HG03045 (cell line): ENCODE data around the gene OGDH.
"Not testable (repeated sequence)": the region's sequence is repeated elsewhere in the genome, so short reads cannot be mapped to it uniquely, and the experiment has no call there.

Experiments
- ATAC-seq: cut with Tn5 transposase; IDR thresholded peaks from one replicate; pipeline ENCODE4 v1.9.1; 2021; ENCODE audit warnings: mild to moderate bottlenecking, moderate library complexity; ENCODE audit not compliant: unreplicated experiment

The OGDH gene

DNA sequence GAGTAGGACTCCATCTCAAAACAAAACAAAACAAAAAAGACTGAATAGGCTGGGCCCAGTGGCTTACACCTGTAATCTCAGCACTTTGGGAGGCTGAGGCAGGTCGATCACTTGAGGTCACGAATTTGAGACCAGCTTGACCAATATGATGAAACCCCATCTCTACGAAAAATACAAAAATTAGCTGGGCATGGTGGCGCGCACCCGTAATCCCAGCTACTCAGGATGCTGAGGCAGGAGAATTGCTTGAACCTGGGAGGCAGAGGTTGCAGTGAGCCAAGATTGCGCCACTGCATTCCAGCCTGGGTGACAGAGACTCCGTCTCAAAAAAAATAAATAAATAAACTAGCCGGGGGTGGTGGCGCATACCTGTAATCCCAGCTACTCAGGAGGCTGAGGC lies 97.0 kb downstream of the OGDH start:
- not testable (repeated sequence) for ATAC-seq

GRCh38 chr7:44703921-44704320 lies 97.5 kb downstream of the OGDH start:
- no peak for ATAC-seq

DNA sequence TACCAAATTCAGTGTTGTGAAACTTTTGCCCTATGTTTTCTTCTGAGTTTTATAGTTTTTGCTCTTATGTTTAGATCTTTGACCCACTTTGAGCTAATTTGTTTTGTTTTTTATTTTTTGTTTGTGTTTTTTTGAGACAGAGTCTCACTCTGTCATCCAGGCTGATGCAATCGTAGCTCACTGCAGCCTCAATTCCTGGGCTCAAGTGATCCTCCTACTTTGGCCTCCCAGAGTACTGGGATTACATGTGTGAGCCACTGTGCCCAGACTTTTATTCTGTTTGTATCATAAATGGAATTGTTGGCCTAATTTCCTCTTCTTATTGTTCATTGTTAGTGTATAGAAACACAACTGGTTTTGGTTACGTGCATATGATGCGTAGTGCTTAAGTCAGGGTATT lies 99.0 kb downstream of the OGDH start:
- ATAC-seq = no peak

DNA sequence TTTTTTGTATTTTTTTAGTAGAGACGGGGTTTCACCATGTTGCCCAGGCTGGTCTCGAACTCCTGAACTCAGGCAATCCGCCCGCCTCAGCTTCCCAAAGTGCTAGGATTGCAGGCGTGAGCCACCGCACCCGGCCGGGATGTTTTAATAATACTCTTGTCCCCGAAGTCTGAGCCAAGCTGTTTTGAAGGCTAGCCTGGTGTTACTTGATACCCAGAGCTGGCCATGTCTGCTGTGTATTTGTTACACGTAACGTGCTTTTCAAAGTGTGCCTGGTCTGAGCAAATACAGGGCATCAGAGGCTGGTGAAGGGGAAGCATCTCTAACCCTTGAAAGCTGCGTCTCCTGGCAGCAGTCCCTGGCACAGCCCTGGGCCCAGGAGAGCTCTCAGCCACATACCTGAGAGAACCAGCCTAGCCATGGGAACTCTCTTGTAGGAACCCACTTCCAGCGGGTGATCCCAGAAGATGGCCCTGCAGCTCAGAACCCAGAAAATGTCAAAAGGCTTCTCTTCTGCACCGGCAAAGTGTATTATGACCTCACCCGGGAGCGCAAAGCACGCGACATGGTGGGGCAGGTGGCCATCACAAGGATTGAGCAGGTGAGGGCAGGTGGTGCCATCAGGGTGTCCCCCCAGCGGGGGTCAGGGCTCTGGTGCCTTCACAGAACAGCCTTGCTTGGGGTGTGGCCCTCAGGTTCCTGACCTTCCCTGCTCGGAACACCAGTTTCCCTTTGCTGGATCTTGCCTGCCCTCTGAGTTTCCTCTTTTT lies 100.5 kb downstream of the OGDH start:
- no peak for ATAC-seq

GRCh38 chr7:44707558-44708230 lies 101.3 kb downstream of the OGDH start:
- no peak for ATAC-seq

- ATAC-seq = no peak
Measured at GRCh38 chr7:44709011-44709915, 102.8 kb downstream of the OGDH start.

DNA sequence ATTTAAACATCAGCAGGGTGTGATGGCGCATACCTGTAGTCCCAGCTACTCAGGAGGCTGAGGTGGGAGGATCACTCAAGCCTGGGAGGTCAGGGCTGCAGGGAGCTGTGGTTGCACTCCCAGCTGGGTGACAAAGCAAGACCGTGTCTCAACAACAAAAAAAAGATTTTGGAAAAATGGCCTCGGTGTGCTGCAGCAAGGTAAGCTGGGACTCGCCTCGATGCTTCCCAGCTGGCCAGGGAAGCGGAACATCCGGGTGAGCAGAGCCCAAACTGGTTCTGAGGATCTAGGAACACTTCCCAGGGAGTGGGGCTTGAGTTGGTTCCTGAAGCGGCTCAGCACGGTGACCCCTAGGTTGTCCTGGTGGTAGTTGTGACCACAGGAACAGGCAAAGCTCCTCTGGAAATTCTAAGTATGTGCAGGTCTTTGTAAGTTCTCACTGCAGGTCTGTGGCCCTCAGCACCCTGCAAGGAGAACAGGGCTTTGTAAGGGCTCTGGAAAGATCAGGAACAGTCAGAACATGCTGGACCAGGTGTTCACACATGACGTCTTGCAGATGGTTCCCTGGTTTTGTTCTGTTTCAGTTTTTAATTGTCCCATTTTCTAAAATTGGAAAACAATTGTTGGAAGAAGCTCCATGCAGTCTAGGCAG lies 103.6 kb downstream of the OGDH start:
- no peak for ATAC-seq

GRCh38 chr7:44711528-44711927 lies 105.1 kb downstream of the OGDH start:
- no peak for ATAC-seq

- no peak for ATAC-seq
Measured at GRCh38 chr7:44712012-44712411, 105.6 kb downstream of the OGDH start.

GRCh38 chr7:44713141-44713540 lies 106.7 kb downstream of the OGDH start:
- no peak for ATAC-seq

DNA sequence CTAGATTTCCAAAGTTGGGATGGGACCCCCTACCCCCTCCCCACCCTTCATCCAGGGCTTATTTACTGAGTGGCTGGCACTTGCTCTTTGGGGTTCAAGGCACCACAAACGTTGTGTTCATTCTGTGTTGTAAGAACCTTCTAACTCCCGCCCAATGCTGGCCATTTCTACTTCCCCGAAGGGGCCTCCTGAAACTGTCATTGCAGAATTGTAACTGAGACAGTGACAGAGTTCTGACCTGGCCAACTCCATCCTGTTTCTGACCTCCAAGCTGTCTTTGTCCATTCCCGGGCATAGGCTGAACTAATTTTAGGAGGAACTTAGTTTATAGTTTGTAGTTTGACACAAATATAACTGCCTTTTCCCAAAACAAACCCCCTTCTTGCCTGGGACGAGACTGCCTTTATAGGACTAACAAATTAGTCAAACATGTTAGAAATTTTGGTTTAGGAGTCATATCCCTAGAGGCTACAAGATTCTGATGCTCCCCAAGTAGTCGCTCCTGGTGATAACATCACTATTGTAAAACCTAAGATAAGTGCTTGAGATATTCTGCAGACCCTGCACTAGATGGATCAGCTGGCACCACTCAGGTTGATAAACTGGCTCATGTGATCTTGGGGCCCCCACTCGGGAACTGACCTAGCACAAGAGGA lies 107.4 kb downstream of the OGDH start:
- ATAC-seq = no peak

- ATAC-seq = no peak
Measured at GRCh38 chr7:44716205-44716604, 109.8 kb downstream of the OGDH start.

DNA sequence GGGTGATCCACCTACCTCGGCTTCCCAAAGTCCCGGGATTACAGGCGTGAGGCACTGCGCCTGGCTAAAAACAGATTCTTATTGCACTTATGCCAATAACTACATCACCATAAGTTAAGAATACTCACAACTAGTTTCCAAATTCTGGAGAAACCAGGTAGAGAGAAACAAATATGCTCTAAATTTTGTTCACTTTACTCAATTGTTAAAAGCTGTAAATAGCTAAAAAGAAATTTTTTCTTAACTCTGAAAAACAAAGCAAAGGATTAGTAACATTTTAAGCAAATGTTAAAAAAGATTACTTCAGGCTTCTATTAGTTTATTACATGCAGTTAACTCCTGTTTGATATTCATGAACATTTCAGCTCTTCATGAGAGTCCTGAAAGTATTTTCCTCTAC lies 113.9 kb downstream of the OGDH start:
- ATAC-seq = no peak

DNA sequence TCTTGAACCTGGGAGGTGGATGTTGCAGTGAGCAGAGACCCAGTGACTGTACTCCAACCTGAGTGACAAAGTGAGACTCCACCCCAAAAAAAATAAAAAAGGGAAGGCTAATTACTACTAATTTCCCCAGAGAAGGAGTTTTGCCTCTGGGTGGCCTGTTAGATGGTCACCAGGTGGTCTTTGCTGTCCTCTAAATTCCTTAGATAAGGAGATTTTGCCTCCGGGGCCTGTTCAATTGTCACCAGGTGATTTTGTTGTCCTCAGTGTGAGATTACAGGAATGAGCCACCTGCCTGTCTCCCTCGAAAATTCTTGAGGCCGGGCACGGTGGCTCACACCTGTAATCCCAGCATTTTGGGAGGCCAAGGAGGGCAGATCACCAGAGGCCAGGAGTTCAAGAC lies 117.8 kb downstream of the OGDH start:
- no peak for ATAC-seq

- not testable (repeated sequence) for ATAC-seq
Measured at GRCh38 chr7:44726250-44726649, 119.8 kb downstream of the OGDH start.

- no peak for ATAC-seq
Measured at GRCh38 chr7:44727158-44727936, 120.9 kb downstream of the OGDH start.

GRCh38 chr7:44727937-44728262 lies 121.5 kb downstream of the OGDH start:
- ATAC-seq = no peak

- ATAC-seq = no peak
Measured at GRCh38 chr7:44729949-44730590, 123.6 kb downstream of the OGDH start.

GRCh38 chr7:44732971-44733370 lies 126.5 kb downstream of the OGDH start:
- not testable (repeated sequence) for ATAC-seq
